Liver (tissue), 9 donors: ENCODE results near the gene UGT1A8. TPM values are rescaled to one million over a fixed set of nuclear protein-coding genes. Genes with fewer than 3 reads are reported as not detected.
"Not testable (repeated sequence)": the region's sequence is repeated elsewhere in the genome, so short reads cannot be mapped to it uniquely, and the experiment has no call there.

Source experiments
- DNase-seq: peaks from one replicate; pipeline ENCODE4 v3.0.0-alpha.2; 2017; ENCODE audit warnings: low spot score
- H3K27ac ChIP-seq, 2 donors: one replicate each; pipeline ENCODE4 v1.7.0; 2013; ENCODE audit warnings: inconsistent platforms in 2 of 2, low read length in 2 of 2, control low read depth in 1 of 2, low read depth in 1 of 2, mild to moderate bottlenecking in 1 of 2
- H3K27me3 ChIP-seq, 4 donors: one replicate each; pipeline versions ENCODE4 v1.6.1 to v1.7.0; 2013; ENCODE audit warnings: low read length in 3 of 4, inconsistent platforms in 1 of 4, mild to moderate bottlenecking in 1 of 4, moderate library complexity in 1 of 4; ENCODE audit not compliant: control insufficient read depth in 4 of 4, insufficient read depth in 4 of 4
- H3K36me3 ChIP-seq, 4 donors: one replicate each; pipeline versions ENCODE4 v1.6.1 to v1.7.0; 2013; ENCODE audit warnings: low read length in 3 of 4, mild to moderate bottlenecking in 3 of 4, low read depth in 1 of 4, moderate library complexity in 1 of 4; ENCODE audit not compliant: control insufficient read depth in 4 of 4, insufficient read depth in 3 of 4
- H3K4me1 ChIP-seq, 4 donors: one replicate each; pipeline versions ENCODE4 v1.6.1 to v1.7.0; 2013; ENCODE audit warnings: low read length in 3 of 4, mild to moderate bottlenecking in 3 of 4, moderate library complexity in 1 of 4; ENCODE audit not compliant: control insufficient read depth in 4 of 4, insufficient read depth in 4 of 4
- H3K4me3 ChIP-seq, 3 donors: one replicate each; pipeline versions ENCODE4 v1.6.1 to v1.7.0; 2013; ENCODE audit warnings: low read length in 3 of 3, control low read depth in 1 of 3, low read depth in 1 of 3, mild to moderate bottlenecking in 1 of 3
- H3K9ac ChIP-seq, 2 donors: one replicate each; pipeline ENCODE4 v1.7.0; 2013; ENCODE audit warnings: low read length in 2 of 2, mild to moderate bottlenecking in 2 of 2, moderate library complexity in 2 of 2, control low read depth in 1 of 2, low read depth in 1 of 2
- H3K9me3 ChIP-seq, 4 donors: one replicate each; pipeline versions ENCODE4 v1.6.1 to v1.7.0; 2013; ENCODE audit warnings: low read length in 3 of 4; ENCODE audit not compliant: control insufficient read depth in 4 of 4
- FOXA1 ChIP-seq: IDR thresholded peaks from 2 replicates; pipeline ENCODE4 v1.6.1; 2016; ENCODE audit warnings: antibody characterized with exemption
- FOXA2 ChIP-seq: IDR thresholded peaks from 2 replicates; pipeline ENCODE4 v1.6.1; 2016; ENCODE audit warnings: antibody characterized with exemption
- GABPA ChIP-seq, 2 donors: IDR thresholded peaks in 1 of 2; conservative IDR thresholded peaks in 1 of 2; 2 replicates each; pipeline ENCODE4 v1.6.1; 2016; ENCODE audit warnings: antibody characterized with exemption in 2 of 2, mild to moderate bottlenecking in 1 of 2, moderate library complexity in 1 of 2
- HNF4A ChIP-seq, 2 donors: conservative IDR thresholded peaks; 2 replicates each; pipeline ENCODE4 v1.6.1; 2016; ENCODE audit warnings: antibody characterized with exemption in 2 of 2, mild to moderate bottlenecking in 2 of 2
- HNF4G ChIP-seq: IDR thresholded peaks from 2 replicates; pipeline ENCODE4 v1.6.1; 2016; ENCODE audit warnings: antibody characterized with exemption
- JUND ChIP-seq, 2 donors: IDR thresholded peaks; 2 replicates each; pipeline ENCODE4 v1.6.1; 2016; ENCODE audit warnings: antibody characterized with exemption in 2 of 2
- NR2F2 ChIP-seq: IDR thresholded peaks from 2 replicates; pipeline ENCODE4 v1.6.1; 2016; ENCODE audit warnings: antibody characterized with exemption
- RAD21 ChIP-seq, 2 donors: IDR thresholded peaks; 2 replicates each; pipeline ENCODE4 v1.6.1; 2016; ENCODE audit warnings: antibody characterized with exemption in 2 of 2, mild to moderate bottlenecking in 2 of 2
- SP1 ChIP-seq: IDR thresholded peaks from 2 replicates; pipeline ENCODE4 v1.6.1; 2018; ENCODE audit warnings: antibody characterized with exemption, mild to moderate bottlenecking
- TAF1 ChIP-seq: conservative IDR thresholded peaks from 2 replicates; pipeline ENCODE4 v1.6.1; 2016; ENCODE audit warnings: antibody characterized with exemption, mild to moderate bottlenecking
- YY1 ChIP-seq: IDR thresholded peaks from 2 replicates; pipeline ENCODE4 v1.6.1; 2016; ENCODE audit warnings: antibody characterized with exemption, mild to moderate bottlenecking
- WGBS: extraction: QIAGEN DNeasy Blood & Tissue Kit; methylation state at CpG from one replicate; pipeline ENCODE4 v1.1.7; 2013; 5-methylcytosine and 5-hydroxymethylcytosine counted together
- polyA plus RNA-seq, 2 donors: library from polyadenylated mRNA; stranded (reverse) in 1 of 2; unstranded in 1 of 2; fragments of 200-250 nt in 1 of 2; fragments of >200 nt in 1 of 2; fragmentation: Nextera tagmentation in 1 of 2; extraction: Ambion mirVana in 1 of 2; gene quantifications; one replicate each; pipeline versions ENCODE4 v1.2.1 to v1.2.3, GENCODE V29; 2013 to 2015
- total RNA-seq, 2 donors: library from RNA; depleted of rRNA; stranded (reverse); fragments of >200 nt; gene quantifications; one replicate each; pipeline ENCODE4 v1.2.3, GENCODE V29; 2014
- TF ChIP-seq, protein P1 (sequence below): fragments of 150-350 bp; IDR thresholded peaks from 2 replicates; pipeline ENCODE4 v1.5.1; 2017; ENCODE audit warnings: improper control_type of control experiment, low read depth, low read length; ENCODE audit not compliant: missing input control
- TF ChIP-seq, protein P2 (sequence below): IDR thresholded peaks from 2 replicates; pipeline ENCODE4 v1.6.1; 2016; ENCODE audit warnings: antibody characterized with exemption
- TF ChIP-seq, protein P3 (sequence below): IDR thresholded peaks from 2 replicates; pipeline ENCODE4 v1.6.1; 2016; ENCODE audit warnings: antibody characterized with exemption, mild to moderate bottlenecking
- TF ChIP-seq, protein P4 (sequence below): IDR thresholded peaks from 2 replicates; pipeline ENCODE4 v1.6.1; 2016; ENCODE audit warnings: antibody characterized with exemption
- donor health status: healthy.
- donor health status: healthy.
- donor health status: healthy.
- donor health status: healthy.
- donor health status: healthy.

UGT1A8 gene
- total and polyA plus RNA-seq, 4 donors: 0.17 to 0.51 (median 0.48) TPM; not detected in 1

DNA sequence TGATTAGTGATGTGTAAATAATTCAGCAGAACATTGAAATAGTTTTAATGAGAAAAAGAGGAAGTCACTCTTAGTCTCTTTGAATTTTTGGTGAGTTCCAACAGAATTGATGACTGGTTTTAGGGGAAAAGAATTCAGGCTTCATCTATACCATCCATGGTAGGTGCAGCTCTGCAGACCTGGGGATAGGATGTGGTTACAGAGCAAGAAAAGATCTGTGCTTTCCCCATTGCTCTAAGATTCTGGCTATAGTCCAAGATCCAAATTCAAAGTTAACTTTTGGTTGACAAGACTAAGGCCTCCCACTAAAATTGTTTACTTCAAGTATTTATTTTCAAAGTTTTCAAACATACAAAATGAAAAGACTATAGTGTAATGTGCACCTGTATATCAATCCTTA, 22.4 kb downstream of the UGT1A8 start:
- H3K36me3 ChIP-seq: no peaks in the 10 kb centered on the region
- no peak overlapping the region for H3K9ac ChIP-seq
- H3K4me3 ChIP-seq: no peak overlapping the region
- no peak overlapping the region for H3K27ac ChIP-seq
- no peak for DNase-seq
- TF ChIP-seq, protein P1, sequence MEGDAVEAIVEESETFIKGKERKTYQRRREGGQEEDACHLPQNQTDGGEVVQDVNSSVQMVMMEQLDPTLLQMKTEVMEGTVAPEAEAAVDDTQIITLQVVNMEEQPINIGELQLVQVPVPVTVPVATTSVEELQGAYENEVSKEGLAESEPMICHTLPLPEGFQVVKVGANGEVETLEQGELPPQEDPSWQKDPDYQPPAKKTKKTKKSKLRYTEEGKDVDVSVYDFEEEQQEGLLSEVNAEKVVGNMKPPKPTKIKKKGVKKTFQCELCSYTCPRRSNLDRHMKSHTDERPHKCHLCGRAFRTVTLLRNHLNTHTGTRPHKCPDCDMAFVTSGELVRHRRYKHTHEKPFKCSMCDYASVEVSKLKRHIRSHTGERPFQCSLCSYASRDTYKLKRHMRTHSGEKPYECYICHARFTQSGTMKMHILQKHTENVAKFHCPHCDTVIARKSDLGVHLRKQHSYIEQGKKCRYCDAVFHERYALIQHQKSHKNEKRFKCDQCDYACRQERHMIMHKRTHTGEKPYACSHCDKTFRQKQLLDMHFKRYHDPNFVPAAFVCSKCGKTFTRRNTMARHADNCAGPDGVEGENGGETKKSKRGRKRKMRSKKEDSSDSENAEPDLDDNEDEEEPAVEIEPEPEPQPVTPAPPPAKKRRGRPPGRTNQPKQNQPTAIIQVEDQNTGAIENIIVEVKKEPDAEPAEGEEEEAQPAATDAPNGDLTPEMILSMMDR: no peak
- TF ChIP-seq HNF4G: no peak
- no peak for TF ChIP-seq JUND (IDR thresholded peaks at IDR 0.05)
- TF ChIP-seq, protein P2, sequence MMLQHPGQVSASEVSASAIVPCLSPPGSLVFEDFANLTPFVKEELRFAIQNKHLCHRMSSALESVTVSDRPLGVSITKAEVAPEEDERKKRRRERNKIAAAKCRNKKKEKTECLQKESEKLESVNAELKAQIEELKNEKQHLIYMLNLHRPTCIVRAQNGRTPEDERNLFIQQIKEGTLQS: no peak
- TF ChIP-seq HNF4A (conservative IDR thresholded peaks at IDR 0.05): no peak
- TF ChIP-seq, protein P3, sequence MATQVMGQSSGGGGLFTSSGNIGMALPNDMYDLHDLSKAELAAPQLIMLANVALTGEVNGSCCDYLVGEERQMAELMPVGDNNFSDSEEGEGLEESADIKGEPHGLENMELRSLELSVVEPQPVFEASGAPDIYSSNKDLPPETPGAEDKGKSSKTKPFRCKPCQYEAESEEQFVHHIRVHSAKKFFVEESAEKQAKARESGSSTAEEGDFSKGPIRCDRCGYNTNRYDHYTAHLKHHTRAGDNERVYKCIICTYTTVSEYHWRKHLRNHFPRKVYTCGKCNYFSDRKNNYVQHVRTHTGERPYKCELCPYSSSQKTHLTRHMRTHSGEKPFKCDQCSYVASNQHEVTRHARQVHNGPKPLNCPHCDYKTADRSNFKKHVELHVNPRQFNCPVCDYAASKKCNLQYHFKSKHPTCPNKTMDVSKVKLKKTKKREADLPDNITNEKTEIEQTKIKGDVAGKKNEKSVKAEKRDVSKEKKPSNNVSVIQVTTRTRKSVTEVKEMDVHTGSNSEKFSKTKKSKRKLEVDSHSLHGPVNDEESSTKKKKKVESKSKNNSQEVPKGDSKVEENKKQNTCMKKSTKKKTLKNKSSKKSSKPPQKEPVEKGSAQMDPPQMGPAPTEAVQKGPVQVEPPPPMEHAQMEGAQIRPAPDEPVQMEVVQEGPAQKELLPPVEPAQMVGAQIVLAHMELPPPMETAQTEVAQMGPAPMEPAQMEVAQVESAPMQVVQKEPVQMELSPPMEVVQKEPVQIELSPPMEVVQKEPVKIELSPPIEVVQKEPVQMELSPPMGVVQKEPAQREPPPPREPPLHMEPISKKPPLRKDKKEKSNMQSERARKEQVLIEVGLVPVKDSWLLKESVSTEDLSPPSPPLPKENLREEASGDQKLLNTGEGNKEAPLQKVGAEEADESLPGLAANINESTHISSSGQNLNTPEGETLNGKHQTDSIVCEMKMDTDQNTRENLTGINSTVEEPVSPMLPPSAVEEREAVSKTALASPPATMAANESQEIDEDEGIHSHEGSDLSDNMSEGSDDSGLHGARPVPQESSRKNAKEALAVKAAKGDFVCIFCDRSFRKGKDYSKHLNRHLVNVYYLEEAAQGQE: no peak
- TF ChIP-seq, protein P4, sequence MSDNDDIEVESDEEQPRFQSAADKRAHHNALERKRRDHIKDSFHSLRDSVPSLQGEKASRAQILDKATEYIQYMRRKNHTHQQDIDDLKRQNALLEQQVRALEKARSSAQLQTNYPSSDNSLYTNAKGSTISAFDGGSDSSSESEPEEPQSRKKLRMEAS: no peak
- no peak for TF ChIP-seq YY1
- TF ChIP-seq SP1: no peak
- no peak for TF ChIP-seq FOXA1
- no peak for TF ChIP-seq FOXA2
- H3K9me3 ChIP-seq: no peaks in the 10 kb centered on the region
- H3K27me3 ChIP-seq: no peaks in the 10 kb centered on the region
- no peaks in the 10 kb centered on the region for H3K4me1 ChIP-seq

DNA sequence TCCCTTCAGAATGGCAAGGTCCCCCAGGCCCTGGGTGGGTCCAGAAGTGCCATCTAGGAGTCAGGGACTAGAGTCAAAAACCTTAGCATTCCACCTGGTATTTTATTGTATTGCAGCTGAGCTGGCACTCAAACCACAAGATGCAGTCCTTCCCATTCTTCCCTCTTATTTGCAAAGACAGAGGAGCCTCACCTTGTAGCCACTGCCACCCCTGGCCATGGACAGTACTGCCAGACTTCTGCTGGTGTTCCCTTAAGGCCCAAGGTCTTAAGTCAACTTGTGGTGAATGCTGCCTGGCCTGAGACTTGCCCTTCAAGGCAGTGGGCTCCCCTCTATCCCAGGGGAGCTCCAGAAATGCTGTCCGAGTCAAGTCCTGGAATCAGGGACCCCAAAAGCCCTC, 25.7 kb downstream of the UGT1A8 start:
- 88% methylated on average over 1 of the region's 1 CpG for WGBS
- Histone ChIP-seq H3K36me3 (no peaks in the 10 kb centered on the region), H3K9ac (no peak overlapping the region), H3K27ac (no peak overlapping the region), H3K4me3 (no peak overlapping the region), H3K4me1 (no peaks in the 10 kb centered on the region), H3K9me3 (no peaks in the 10 kb centered on the region), H3K27me3 (no peaks in the 10 kb centered on the region)
- TF ChIP-seq GABPA (IDR thresholded peaks at IDR 0.05 in 1 of 2, conservative IDR thresholded peaks at IDR 0.05 in 1 of 2) (no peak), RAD21 (IDR thresholded peaks at IDR 0.05) (peak; percentile 41 to 67), TAF1 (no peak), NR2F2 (no peak)
- TF ChIP-seq, protein P1: peak; percentile 33
- no peak for DNase-seq

DNA sequence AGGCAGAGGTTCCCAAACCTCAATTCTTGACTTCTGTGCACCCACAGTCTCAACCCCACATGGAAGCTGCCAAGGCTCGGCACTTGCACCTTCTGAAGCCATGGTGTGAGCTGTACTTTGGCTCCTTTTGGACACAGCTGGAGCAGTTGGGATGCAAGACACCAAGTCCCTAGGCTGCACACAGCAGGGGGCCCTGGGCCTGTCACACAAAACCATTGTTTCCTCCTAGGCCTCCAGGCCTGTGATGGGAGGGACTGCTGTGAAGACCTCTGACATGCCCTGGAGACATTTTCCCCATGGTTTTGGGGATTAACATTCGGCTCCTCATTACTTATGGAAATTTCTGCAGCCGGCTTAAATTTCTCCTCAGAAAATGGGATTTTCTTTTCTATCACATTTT, 28.6 kb downstream of the UGT1A8 start:
- H3K4me1 ChIP-seq: not testable (repeated sequence)
- 91% methylated on average over 3 of the region's 3 CpGs for WGBS

More for the DNA sequence above, 28.6 kb downstream of the UGT1A8 start:
- not testable (repeated sequence) for DNase-seq, H3K9ac ChIP-seq, H3K36me3 ChIP-seq, H3K27me3 ChIP-seq, H3K9me3 ChIP-seq, H3K4me3 ChIP-seq, H3K27ac ChIP-seq
